ENCODE results near the gene FIS1.

Gene FIS1

DNA sequence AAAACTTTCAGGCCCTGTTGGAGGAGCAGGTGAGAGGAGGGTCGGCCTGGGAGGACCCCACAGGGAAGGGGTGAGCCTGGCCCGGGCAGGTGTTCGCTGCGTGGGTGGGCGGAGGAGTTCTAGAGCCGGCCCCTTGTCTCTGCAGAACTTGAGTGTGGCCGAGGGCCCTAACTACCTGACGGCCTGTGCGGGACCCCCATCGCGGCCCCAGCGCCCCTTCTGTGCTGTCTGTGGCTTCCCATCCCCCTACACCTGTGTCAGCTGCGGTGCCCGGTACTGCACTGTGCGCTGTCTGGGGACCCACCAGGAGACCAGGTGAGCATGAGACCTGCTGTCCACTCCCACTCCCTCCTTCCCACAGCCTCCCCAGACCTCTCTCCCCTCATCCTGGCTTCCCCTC, 21.4 kb downstream of the FIS1 start:
- H3F3A ChIP-seq (ENCODE audit: control insufficient read depth, insufficient read depth), result no peaks in the 10 kb centered on the region
- no peak overlapping the region for H3K4me2 ChIP-seq (ENCODE audit: low read length)
- no peak overlapping the region for H3K27ac ChIP-seq (ENCODE audit: low read depth, low read length)
- peaks cover 7% of the 10 kb centered on the region for H3K4me1 ChIP-seq (ENCODE audit: control insufficient read depth, low read length)
- peaks cover 30% of the 10 kb centered on the region for H3K79me2 ChIP-seq (ENCODE audit: control insufficient read depth, low read length)
- H3K9me3 ChIP-seq (ENCODE audit: control insufficient read depth, insufficient read depth, low read length), result no peaks in the 10 kb centered on the region
- H3K9me2 ChIP-seq (replicated peaks; ENCODE audit: control insufficient read depth, low read length), result no peaks in the 10 kb centered on the region
- no peak overlapping the region for H3K4me3 ChIP-seq (ENCODE audit: low read length)
- TF ChIP-seq, protein P1, sequence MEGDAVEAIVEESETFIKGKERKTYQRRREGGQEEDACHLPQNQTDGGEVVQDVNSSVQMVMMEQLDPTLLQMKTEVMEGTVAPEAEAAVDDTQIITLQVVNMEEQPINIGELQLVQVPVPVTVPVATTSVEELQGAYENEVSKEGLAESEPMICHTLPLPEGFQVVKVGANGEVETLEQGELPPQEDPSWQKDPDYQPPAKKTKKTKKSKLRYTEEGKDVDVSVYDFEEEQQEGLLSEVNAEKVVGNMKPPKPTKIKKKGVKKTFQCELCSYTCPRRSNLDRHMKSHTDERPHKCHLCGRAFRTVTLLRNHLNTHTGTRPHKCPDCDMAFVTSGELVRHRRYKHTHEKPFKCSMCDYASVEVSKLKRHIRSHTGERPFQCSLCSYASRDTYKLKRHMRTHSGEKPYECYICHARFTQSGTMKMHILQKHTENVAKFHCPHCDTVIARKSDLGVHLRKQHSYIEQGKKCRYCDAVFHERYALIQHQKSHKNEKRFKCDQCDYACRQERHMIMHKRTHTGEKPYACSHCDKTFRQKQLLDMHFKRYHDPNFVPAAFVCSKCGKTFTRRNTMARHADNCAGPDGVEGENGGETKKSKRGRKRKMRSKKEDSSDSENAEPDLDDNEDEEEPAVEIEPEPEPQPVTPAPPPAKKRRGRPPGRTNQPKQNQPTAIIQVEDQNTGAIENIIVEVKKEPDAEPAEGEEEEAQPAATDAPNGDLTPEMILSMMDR (IDR thresholded peaks at IDR 0.05; ENCODE audit: low read depth, low read length, poor library complexity, severe bottlenecking), result no peak
- no peak for TF ChIP-seq EZH2phosphoT487 (IDR thresholded peaks at IDR 0.05; ENCODE audit: borderline replicate concordance, low read length)
- no peaks in the 10 kb centered on the region for H4K20me1 ChIP-seq (ENCODE audit: control insufficient read depth, insufficient read depth, low read depth, low read length)
- no peaks in the 10 kb centered on the region for H3K27me3 ChIP-seq (ENCODE audit: control insufficient read depth, low read length)
- H3K36me3 ChIP-seq (ENCODE audit: control insufficient read depth, low read length), result peaks cover 17% of the 10 kb centered on the region

DNA sequence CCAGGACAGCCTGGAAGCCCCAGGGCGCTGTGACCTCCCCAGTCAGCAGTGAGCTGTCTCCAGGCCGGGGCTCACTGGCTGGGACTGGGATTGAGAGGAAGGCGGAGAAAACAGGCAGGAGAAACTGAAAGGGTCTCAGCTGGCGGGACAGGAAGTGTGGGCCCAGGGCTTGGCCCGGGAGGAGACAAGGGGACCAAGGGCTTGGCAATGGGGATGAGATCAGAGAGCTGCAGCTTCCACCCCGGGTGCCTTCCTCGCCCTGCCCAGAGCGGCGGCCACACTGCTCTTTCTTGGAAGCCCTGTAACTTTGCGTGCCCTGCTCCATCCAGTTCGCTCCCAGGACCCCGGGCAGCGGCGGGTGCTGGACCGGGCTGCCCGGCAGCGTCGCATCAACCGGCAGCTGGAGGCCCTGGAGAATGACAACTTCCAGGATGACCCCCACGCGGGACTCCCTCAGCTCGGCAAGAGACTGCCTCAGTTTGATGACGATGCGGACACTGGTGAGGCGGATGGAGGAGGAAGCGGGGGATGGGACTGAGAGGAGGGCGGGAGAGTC, 22.5 kb downstream of the FIS1 start:
- H3K4me3 ChIP-seq (ENCODE audit: low read length), result no peak overlapping the region
- peaks cover 10% of the 10 kb centered on the region for H3K4me1 ChIP-seq (ENCODE audit: control insufficient read depth, low read length)
- H3K27ac ChIP-seq (ENCODE audit: low read depth, low read length), result no peak overlapping the region
- H3K9me3 ChIP-seq (ENCODE audit: control insufficient read depth, insufficient read depth, low read length), result no peaks in the 10 kb centered on the region
- H3K9me2 ChIP-seq (replicated peaks; ENCODE audit: control insufficient read depth, low read length), result no peaks in the 10 kb centered on the region
- TF ChIP-seq, protein P1 (IDR thresholded peaks at IDR 0.05; ENCODE audit: low read depth, low read length, poor library complexity, severe bottlenecking), result no peak
- no peak for TF ChIP-seq EZH2phosphoT487 (IDR thresholded peaks at IDR 0.05; ENCODE audit: borderline replicate concordance, low read length)
- no peaks in the 10 kb centered on the region for H4K20me1 ChIP-seq (ENCODE audit: control insufficient read depth, insufficient read depth, low read depth, low read length)
- no peak overlapping the region for H3K4me2 ChIP-seq (ENCODE audit: low read length)
- peaks cover 35% of the 10 kb centered on the region for H3K79me2 ChIP-seq (ENCODE audit: control insufficient read depth, low read length)
- H3F3A ChIP-seq (ENCODE audit: control insufficient read depth, insufficient read depth), result no peaks in the 10 kb centered on the region
- no peaks in the 10 kb centered on the region for H3K27me3 ChIP-seq (ENCODE audit: control insufficient read depth, low read length)
- H3K36me3 ChIP-seq (ENCODE audit: control insufficient read depth, low read length), result peaks cover 17% of the 10 kb centered on the region

DNA sequence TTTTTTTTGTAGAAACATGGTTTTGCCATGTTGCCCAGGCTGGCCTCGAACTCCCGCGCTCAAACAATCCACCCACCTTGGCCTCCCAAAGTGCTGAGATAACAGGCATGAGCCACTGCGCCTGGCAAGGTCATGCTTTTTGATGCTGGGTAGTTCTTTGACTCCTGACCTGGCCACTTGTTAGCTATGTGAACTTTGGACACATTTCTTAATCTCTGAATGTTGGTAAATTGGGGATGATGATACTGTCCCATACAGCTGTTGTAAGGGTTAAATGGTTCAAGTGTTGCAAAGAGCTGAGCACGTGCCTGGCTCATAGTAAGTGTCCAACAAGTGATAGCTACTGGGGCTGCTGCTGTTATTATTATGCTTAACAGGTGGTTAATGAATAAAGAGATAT, 24.6 kb downstream of the FIS1 start:
- H3K4me1 ChIP-seq (ENCODE audit: control insufficient read depth, low read length), result peaks cover 19% of the 10 kb centered on the region
- no peak overlapping the region for H3K4me2 ChIP-seq (ENCODE audit: low read length)
- H3K79me2 ChIP-seq (ENCODE audit: control insufficient read depth, low read length), result peaks cover 37% of the 10 kb centered on the region
- H3K36me3 ChIP-seq (ENCODE audit: control insufficient read depth, low read length), result peaks cover 13% of the 10 kb centered on the region
- H3K27ac ChIP-seq (ENCODE audit: low read depth, low read length), result no peak overlapping the region
- no peaks in the 10 kb centered on the region for H3K9me3 ChIP-seq (ENCODE audit: control insufficient read depth, insufficient read depth, low read length)
- H3F3A ChIP-seq (ENCODE audit: control insufficient read depth, insufficient read depth), result no peaks in the 10 kb centered on the region
- TF ChIP-seq EZH2phosphoT487 (IDR thresholded peaks at IDR 0.05; ENCODE audit: borderline replicate concordance, low read length), result no peak
- no peak overlapping the region for H3K4me3 ChIP-seq (ENCODE audit: low read length)
- no peaks in the 10 kb centered on the region for H4K20me1 ChIP-seq (ENCODE audit: control insufficient read depth, insufficient read depth, low read depth, low read length)
- H3K9me2 ChIP-seq (replicated peaks; ENCODE audit: control insufficient read depth, low read length), result no peaks in the 10 kb centered on the region
- no peaks in the 10 kb centered on the region for H3K27me3 ChIP-seq (ENCODE audit: control insufficient read depth, low read length)

DNA sequence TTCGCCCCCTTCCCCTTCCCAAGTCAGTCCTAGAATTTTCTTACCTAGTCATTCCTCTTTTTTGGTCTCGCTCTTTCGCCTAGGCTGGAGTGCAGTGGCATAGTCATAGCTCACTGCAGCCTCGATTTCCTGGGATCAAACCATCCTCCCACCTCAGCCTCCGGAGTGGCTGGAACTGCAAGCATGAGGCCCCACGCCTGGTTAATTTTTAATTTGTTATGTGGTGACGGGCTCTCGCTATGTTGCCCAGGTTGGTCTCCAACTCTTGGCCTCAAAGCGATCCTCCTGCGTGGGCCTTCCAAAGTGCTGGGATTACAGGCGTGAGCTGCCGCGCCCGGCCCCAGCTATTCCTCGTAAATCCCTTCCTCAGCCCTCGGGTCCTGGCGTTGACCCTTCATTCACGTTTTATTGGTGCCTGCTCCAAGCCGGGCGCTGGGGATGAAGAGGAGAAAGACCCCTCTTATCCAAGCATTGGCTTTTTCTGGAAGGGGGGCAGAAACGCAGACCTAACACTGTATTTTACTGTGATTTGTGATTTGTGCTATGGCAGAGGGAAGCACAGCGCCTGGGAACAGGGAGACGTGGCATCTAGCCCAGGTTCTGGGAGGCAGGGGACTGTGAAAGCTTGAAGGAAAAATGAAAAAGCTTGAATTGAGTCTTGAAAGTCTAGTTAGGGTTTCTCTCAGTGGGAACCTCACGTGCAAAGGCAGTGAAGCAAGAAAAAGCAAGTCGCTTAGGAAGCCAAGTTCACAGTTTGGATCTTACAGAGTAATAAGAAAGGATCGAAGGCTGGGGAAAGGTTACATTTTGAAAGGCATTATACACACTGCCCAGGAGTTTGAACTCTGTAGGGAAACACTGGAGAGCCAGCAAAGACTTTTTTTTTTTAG, 26.4 kb downstream of the FIS1 start:
- H3K79me2 ChIP-seq (ENCODE audit: control insufficient read depth, low read length), result peaks cover 37% of the 10 kb centered on the region
- no peaks in the 10 kb centered on the region for H3K9me3 ChIP-seq (ENCODE audit: control insufficient read depth, insufficient read depth, low read length)
- peak overlapping the region; percentile 82 for H3K4me2 ChIP-seq (ENCODE audit: low read length)
- peaks cover 19% of the 10 kb centered on the region for H3K4me1 ChIP-seq (ENCODE audit: control insufficient read depth, low read length)
- no peaks in the 10 kb centered on the region for H3K9me2 ChIP-seq (replicated peaks; ENCODE audit: control insufficient read depth, low read length)
- no peaks in the 10 kb centered on the region for H3F3A ChIP-seq (ENCODE audit: control insufficient read depth, insufficient read depth)
- peaks cover 6% of the 10 kb centered on the region for H3K36me3 ChIP-seq (ENCODE audit: control insufficient read depth, low read length)
- H4K20me1 ChIP-seq (ENCODE audit: control insufficient read depth, insufficient read depth, low read depth, low read length), result no peaks in the 10 kb centered on the region
- peak overlapping the region; percentile 79 for H3K4me3 ChIP-seq (ENCODE audit: low read length)
- H3K27ac ChIP-seq (ENCODE audit: low read depth, low read length), result no peak overlapping the region
- TF ChIP-seq, protein P1 (IDR thresholded peaks at IDR 0.05; ENCODE audit: low read depth, low read length, poor library complexity, severe bottlenecking), result no peak
- TF ChIP-seq EZH2phosphoT487 (IDR thresholded peaks at IDR 0.05; ENCODE audit: borderline replicate concordance, low read length), result no peak
- no peaks in the 10 kb centered on the region for H3K27me3 ChIP-seq (ENCODE audit: control insufficient read depth, low read length)
